KMS-11 (cell line): ENCODE data around the gene GID4.

ENCODE experiments used
- H2AFZ ChIP-seq: fragments of 200-600 bp; sonication (generic); 2 replicates; pipeline ENCODE4 v1.6.1; 2016; ENCODE audit warnings: antibody characterized with exemption, mixed run types, low read depth
- H3K27ac ChIP-seq: fragments of 200-600 bp; sonication (generic); 2 replicates; pipeline ENCODE4 v1.6.1; 2016; ENCODE audit warnings: mild to moderate bottlenecking, mixed run types
- H3K27me3 ChIP-seq: fragments of 200-600 bp; sonication (generic); 2 replicates; pipeline ENCODE4 v1.6.1; 2017; ENCODE audit warnings: mild to moderate bottlenecking, low read depth, mixed run types, moderate library complexity; ENCODE audit not compliant: insufficient read depth
- H3K36me3 ChIP-seq: fragments of 200-600 bp; sonication (generic); 2 replicates; pipeline ENCODE4 v1.6.1; 2017; ENCODE audit warnings: mild to moderate bottlenecking, mixed run types; ENCODE audit not compliant: insufficient read depth
- H3K4me1 ChIP-seq: fragments of 200-600 bp; sonication (generic); 2 replicates; pipeline ENCODE4 v1.6.1; 2016; ENCODE audit warnings: mild to moderate bottlenecking, low read depth, mixed run types; ENCODE audit not compliant: poor library complexity, severe bottlenecking
- H3K4me2 ChIP-seq: fragments of 200-600 bp; sonication (generic); 2 replicates; pipeline ENCODE4 v1.7.0; 2016; ENCODE audit warnings: mild to moderate bottlenecking, mixed run types
- H3K4me3 ChIP-seq: fragments of 200-600 bp; sonication (generic); IDR thresholded peaks from 2 replicates; pipeline ENCODE4 v1.6.1; 2017; ENCODE audit warnings: low read depth, low read length, mixed read lengths; ENCODE audit not compliant: insufficient read depth
- H3K79me2 ChIP-seq: fragments of 200-600 bp; sonication (generic); 2 replicates; pipeline ENCODE4 v1.6.1; 2016; ENCODE audit warnings: low read depth, mixed run types; ENCODE audit not compliant: insufficient read depth
- H3K9ac ChIP-seq: fragments of 200-600 bp; sonication (generic); 2 replicates; pipeline ENCODE4 v1.6.1; 2016; ENCODE audit warnings: mild to moderate bottlenecking, mixed run types
- H4K20me1 ChIP-seq: fragments of 200-600 bp; sonication (generic); 2 replicates; pipeline ENCODE4 v1.6.1; 2016; ENCODE audit warnings: mild to moderate bottlenecking, mixed run types; ENCODE audit not compliant: insufficient read depth
- TF ChIP-seq, protein P1 (sequence below): fragments of 200-600 bp; sonication (generic); conservative IDR thresholded peaks from 2 replicates; pipeline ENCODE4 v1.6.1; 2017; ENCODE audit warnings: low read depth, mild to moderate bottlenecking, antibody characterized with exemption, low read length, moderate library complexity, mixed read lengths

Gene GID4

GRCh38 chr17:18117533-18117932 lies 78.3 kb downstream of the GID4 start:
- Histone ChIP-seq H3K4me3 (no peak overlapping the region), H3K27me3 (no peaks in the 10 kb centered on the region), H4K20me1 (no peaks in the 10 kb centered on the region), H3K4me1 (no peaks in the 10 kb centered on the region), H3K27ac (no peak overlapping the region), H3K9ac (no peak overlapping the region), H3K79me2 (no peaks in the 10 kb centered on the region), H3K4me2 (no peak overlapping the region), H2AFZ (no peak overlapping the region), H3K36me3 (no peaks in the 10 kb centered on the region)
- TF ChIP-seq, protein P1, sequence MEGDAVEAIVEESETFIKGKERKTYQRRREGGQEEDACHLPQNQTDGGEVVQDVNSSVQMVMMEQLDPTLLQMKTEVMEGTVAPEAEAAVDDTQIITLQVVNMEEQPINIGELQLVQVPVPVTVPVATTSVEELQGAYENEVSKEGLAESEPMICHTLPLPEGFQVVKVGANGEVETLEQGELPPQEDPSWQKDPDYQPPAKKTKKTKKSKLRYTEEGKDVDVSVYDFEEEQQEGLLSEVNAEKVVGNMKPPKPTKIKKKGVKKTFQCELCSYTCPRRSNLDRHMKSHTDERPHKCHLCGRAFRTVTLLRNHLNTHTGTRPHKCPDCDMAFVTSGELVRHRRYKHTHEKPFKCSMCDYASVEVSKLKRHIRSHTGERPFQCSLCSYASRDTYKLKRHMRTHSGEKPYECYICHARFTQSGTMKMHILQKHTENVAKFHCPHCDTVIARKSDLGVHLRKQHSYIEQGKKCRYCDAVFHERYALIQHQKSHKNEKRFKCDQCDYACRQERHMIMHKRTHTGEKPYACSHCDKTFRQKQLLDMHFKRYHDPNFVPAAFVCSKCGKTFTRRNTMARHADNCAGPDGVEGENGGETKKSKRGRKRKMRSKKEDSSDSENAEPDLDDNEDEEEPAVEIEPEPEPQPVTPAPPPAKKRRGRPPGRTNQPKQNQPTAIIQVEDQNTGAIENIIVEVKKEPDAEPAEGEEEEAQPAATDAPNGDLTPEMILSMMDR = no peak
